Osteoblast (primary cell): Measurements from ENCODE around the gene HTD2. TPM values are rescaled to one million over a fixed set of nuclear protein-coding genes. Genes with fewer than 3 reads are reported as not detected.

Experiments used
- DNase-seq: peaks from one replicate; pipeline ENCODE4 v3.0.0; 2011; ENCODE audit warnings: low spot score, mixed read lengths; ENCODE audit not compliant: insufficient read length; ENCODE audit errors: missing footprints
- H2AFZ ChIP-seq: 2 replicates; pipeline ENCODE4 v1.6.0; 2011; ENCODE audit warnings: mild to moderate bottlenecking, low read length
- H3K27ac ChIP-seq: 2 replicates; pipeline ENCODE4 v1.5.1; 2011; ENCODE audit warnings: mild to moderate bottlenecking, low read depth, low read length, moderate library complexity
- H3K27me3 ChIP-seq: 2 replicates; pipeline ENCODE4 v1.6.0; 2012; ENCODE audit warnings: mild to moderate bottlenecking, control low read depth, inconsistent platforms, low read length, moderate library complexity; ENCODE audit not compliant: insufficient read depth
- H3K36me3 ChIP-seq: 2 replicates; pipeline ENCODE4 v1.5.1; 2011; ENCODE audit warnings: mild to moderate bottlenecking, low read length, control low read depth, moderate library complexity; ENCODE audit not compliant: insufficient read depth
- H3K4me1 ChIP-seq: 2 replicates; pipeline ENCODE4 v1.5.1; 2011; ENCODE audit warnings: mild to moderate bottlenecking, low read length, control low read depth, moderate library complexity; ENCODE audit not compliant: insufficient read depth
- H3K4me2 ChIP-seq: 2 replicates; pipeline ENCODE4 v1.6.0; 2011; ENCODE audit warnings: mild to moderate bottlenecking, low read length; ENCODE audit not compliant: insufficient read depth
- H3K4me3 ChIP-seq: fragments of 200-600 bp; sonication (generic); 3 replicates; pipeline ENCODE4 v1.5.1; 2012; ENCODE audit warnings: mild to moderate bottlenecking, low read length, inconsistent platforms; ENCODE audit not compliant: insufficient read depth
- H3K79me2 ChIP-seq: 2 replicates; pipeline ENCODE4 v1.6.0; 2012; ENCODE audit warnings: mild to moderate bottlenecking, low read length, control low read depth, inconsistent platforms; ENCODE audit not compliant: insufficient read depth
- H3K9me3 ChIP-seq: 2 replicates; pipeline ENCODE4 v1.5.1; 2011; ENCODE audit warnings: low read depth, low read length, control low read depth
- H4K20me1 ChIP-seq: 2 replicates; pipeline ENCODE4 v1.6.0; 2012; ENCODE audit warnings: mild to moderate bottlenecking, low read length, control low read depth; ENCODE audit not compliant: insufficient read depth
- CTCF ChIP-seq: IDR thresholded peaks from 2 replicates; pipeline ENCODE4 v1.5.1; 2011; ENCODE audit warnings: mild to moderate bottlenecking, low read depth, low read length, moderate library complexity; ENCODE audit errors: extremely low read depth
- total RNA-seq: library from RNA; depleted of rRNA; stranded (reverse); fragments of >200 nt; gene quantifications from 2 replicates; pipeline ENCODE4 v1.2.3, GENCODE V29; 2012

The HTD2 gene
- total RNA-seq, 1 donor = 6.2 TPM

- Histone ChIP-seq H3K27ac (peak overlapping the region; percentile 62), H3K27me3 (no peaks in the 10 kb centered on the region), H3K36me3 (peaks cover 3% of the 10 kb centered on the region), H3K79me2 (no peaks in the 10 kb centered on the region), H3K4me2 (no peak overlapping the region), H2AFZ (no peak overlapping the region), H3K9me3 (no peaks in the 10 kb centered on the region), H3K4me3 (no peak overlapping the region), H3K4me1 (peaks cover 14% of the 10 kb centered on the region), H4K20me1 (no peaks in the 10 kb centered on the region)
- TF ChIP-seq CTCF = no peak
- DNase-seq = no peak
Observed at GRCh38 chr3:58324391-58325390, 18.4 kb downstream of the HTD2 start.

DNA sequence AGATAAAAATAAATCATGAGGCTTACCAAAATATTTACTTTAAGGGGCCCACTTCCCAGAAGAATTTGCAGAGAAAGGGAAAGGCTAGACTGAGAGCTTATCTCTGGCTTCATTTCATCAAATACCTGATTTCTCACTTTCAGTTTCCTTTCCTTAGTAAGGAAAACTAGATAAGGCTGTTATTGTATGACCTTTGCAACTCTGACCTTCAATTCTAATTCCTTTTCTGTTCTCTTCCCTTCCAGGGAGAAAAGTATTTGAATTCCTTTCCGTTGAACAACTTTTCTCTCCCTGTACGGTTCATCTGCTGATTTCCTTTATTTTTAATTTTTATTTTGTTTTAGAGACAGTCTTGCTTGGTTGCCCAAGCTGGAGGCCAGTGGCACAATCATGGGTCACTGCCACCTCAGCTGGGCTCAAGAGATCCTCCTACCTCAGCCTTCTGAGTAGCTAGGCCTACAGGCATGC is 19.2 kb downstream of the HTD2 start:
- Histone ChIP-seq H3K79me2 (no peaks in the 10 kb centered on the region), H3K27ac (no peak overlapping the region), H3K9me3 (no peaks in the 10 kb centered on the region), H3K36me3 (peaks cover 3% of the 10 kb centered on the region), H3K4me2 (no peak overlapping the region), H3K27me3 (no peaks in the 10 kb centered on the region), H3K4me1 (peaks cover 17% of the 10 kb centered on the region), H2AFZ (no peak overlapping the region), H4K20me1 (no peaks in the 10 kb centered on the region), H3K4me3 (no peak overlapping the region)
- no peak for DNase-seq
- TF ChIP-seq CTCF = no peak

GRCh38 chr3:58326267-58326900 is 20.1 kb downstream of the HTD2 start:
- Histone ChIP-seq H3K4me2 (no peak overlapping the region), H3K4me3 (no peak overlapping the region), H4K20me1 (no peaks in the 10 kb centered on the region), H3K4me1 (peaks cover 21% of the 10 kb centered on the region), H3K9me3 (no peaks in the 10 kb centered on the region), H3K36me3 (no peaks in the 10 kb centered on the region), H3K27me3 (no peaks in the 10 kb centered on the region), H3K79me2 (no peaks in the 10 kb centered on the region), H3K27ac (no peak overlapping the region), H2AFZ (no peak overlapping the region)
- DNase-seq = no peak
- TF ChIP-seq CTCF = no peak
